Measurements from ENCODE around the gene ABHD12. TPM values are rescaled to one million over a fixed set of nuclear protein-coding genes. Genes with fewer than 3 reads are reported as not detected.

The ABHD12 gene
- total RNA-seq, 1 donor, result 38.4 TPM

DNA sequence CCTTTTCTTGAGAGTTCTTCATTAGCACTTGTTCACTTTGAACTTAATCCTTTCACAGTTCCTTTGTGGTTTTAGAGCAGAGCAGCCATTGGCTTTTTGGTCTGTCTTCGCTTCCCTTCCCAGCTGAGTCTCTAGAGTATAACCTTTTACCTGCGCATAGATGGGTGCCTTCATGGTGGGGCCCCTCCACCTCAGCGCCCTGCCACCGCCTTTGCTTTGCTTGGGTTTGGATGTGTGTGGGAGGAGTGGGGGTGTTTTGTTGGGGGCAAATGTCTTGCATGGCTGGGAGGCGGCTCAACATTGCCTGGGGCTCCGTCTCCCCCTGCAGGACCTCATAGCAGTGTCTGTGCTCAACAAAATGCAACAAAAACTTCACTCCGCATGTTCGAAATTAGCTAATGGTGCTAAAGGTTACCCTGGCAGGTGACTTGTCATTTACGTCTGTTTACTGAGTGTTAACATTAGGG lies 130.8 kb downstream of the ABHD12 start:
- no peak overlapping the region for H3K4me3 ChIP-seq (ENCODE audit: low read depth, low read length)
- no peak for DNase-seq (ENCODE audit: low read depth)
- TF ChIP-seq, protein P1, sequence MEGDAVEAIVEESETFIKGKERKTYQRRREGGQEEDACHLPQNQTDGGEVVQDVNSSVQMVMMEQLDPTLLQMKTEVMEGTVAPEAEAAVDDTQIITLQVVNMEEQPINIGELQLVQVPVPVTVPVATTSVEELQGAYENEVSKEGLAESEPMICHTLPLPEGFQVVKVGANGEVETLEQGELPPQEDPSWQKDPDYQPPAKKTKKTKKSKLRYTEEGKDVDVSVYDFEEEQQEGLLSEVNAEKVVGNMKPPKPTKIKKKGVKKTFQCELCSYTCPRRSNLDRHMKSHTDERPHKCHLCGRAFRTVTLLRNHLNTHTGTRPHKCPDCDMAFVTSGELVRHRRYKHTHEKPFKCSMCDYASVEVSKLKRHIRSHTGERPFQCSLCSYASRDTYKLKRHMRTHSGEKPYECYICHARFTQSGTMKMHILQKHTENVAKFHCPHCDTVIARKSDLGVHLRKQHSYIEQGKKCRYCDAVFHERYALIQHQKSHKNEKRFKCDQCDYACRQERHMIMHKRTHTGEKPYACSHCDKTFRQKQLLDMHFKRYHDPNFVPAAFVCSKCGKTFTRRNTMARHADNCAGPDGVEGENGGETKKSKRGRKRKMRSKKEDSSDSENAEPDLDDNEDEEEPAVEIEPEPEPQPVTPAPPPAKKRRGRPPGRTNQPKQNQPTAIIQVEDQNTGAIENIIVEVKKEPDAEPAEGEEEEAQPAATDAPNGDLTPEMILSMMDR (IDR thresholded peaks at IDR 0.05; ENCODE audit: insufficient read depth, low read depth, low read length), result no peak

DNA sequence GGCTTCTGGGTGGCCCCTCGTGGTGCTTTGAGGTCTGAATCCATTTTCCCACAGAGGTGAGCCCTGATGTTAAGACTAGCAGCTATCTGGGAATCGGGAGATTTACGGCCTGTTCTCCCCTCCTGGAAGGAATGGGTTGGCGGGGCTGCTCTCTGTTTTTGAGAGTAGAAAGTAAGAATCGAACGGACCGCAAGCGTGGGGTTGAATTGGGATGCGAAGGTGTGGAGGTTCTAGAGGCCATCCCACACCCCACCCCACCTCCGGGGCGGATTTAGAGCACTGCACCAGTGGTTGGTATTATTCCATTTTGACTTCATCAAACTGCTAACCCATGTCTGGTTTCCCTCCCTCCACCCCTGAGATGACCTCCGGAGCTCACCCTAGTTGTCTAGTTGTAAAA lies 131.3 kb downstream of the ABHD12 start:
- TF ChIP-seq, protein P1 (IDR thresholded peaks at IDR 0.05; ENCODE audit: insufficient read depth, low read depth, low read length), result no peak
- no peak for DNase-seq (ENCODE audit: low read depth)
- no peak overlapping the region for H3K4me3 ChIP-seq (ENCODE audit: low read depth, low read length)

DNA sequence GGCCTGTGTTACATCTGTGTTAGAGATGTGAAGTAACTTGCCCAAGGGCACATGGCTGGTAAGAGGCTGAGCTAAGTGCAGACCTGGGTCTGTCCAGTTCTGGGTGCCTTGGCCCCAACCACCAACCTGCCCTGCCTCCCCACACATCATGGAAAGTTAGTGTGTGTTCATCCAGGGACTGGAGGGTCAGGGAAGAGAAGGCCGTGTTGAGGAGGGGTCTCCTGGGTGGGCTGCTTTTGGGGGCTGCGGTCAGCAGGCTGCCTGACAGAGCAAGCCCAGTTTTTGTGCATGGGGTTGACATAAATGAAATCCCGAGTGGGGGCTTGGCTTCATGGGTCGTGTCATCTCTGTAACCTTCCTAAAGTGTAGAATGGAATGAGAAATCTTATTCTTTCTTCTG lies 131.8 kb downstream of the ABHD12 start:
- no peak overlapping the region for H3K4me3 ChIP-seq (ENCODE audit: low read depth, low read length)

DNA sequence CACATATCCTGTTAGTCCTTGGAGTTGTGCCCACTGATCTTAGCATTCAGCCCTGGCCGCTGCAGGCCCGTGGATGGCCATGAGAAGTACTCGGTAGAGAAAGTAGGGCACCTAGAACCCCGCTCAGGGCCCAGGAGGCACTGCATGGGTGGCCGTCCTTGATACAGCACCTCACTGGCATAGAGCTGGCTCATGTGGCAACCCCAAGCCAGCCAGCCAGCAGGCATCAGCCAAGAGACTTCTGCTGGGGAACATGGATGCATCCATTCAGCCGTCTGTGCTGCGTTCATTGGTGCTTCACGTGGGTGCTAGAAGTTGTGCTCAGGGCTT lies 132.2 kb downstream of the ABHD12 start:
- DNase-seq (ENCODE audit: low read depth), result no peak
- TF ChIP-seq, protein P1 (IDR thresholded peaks at IDR 0.05; ENCODE audit: insufficient read depth, low read depth, low read length), result no peak
- H3K4me3 ChIP-seq (ENCODE audit: low read depth, low read length), result no peak overlapping the region

More for the DNA sequence above, 131.8 kb downstream of the ABHD12 start:
- TF ChIP-seq, protein P1 (IDR thresholded peaks at IDR 0.05; ENCODE audit: insufficient read depth, low read depth, low read length), result no peak
- DNase-seq (ENCODE audit: low read depth), result no peak

DNA sequence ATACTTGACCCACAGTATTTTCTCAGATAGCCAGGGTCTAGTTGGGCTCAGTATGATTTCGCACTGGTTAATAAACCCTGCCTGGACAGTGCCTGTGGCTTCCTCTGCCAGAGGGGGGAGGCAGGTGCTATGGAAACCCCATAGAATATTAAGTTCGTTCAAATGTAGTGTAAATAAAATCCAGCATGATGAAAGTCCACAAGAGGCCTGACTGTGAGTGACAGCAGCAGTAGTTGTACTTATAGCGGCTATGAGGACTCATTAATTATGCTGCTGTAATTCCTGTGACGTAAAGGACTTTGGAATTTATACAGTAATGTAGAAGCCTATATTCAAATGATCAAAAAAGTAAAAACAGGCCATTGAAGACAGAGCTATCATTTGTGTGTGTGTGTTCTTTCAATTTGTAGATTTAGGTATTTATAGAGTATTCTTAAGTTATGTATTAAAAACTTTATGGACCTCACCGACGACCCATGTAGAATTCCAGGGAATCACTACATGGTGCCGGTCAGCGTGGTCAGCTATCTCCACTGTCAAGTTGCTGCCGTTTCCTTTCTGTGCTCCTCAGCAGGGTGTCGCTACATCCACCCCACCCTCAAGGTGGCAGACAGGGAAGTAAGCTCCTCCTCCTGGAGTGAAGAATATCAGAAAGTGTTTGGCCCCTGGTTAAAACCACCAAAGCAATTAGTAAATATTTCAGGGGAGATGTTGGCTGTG lies 132.7 kb downstream of the ABHD12 start:
- no peak overlapping the region for H3K4me3 ChIP-seq (ENCODE audit: low read depth, low read length)
- TF ChIP-seq, protein P1 (IDR thresholded peaks at IDR 0.05; ENCODE audit: insufficient read depth, low read depth, low read length), result no peak
- no peak for DNase-seq (ENCODE audit: low read depth)

DNA sequence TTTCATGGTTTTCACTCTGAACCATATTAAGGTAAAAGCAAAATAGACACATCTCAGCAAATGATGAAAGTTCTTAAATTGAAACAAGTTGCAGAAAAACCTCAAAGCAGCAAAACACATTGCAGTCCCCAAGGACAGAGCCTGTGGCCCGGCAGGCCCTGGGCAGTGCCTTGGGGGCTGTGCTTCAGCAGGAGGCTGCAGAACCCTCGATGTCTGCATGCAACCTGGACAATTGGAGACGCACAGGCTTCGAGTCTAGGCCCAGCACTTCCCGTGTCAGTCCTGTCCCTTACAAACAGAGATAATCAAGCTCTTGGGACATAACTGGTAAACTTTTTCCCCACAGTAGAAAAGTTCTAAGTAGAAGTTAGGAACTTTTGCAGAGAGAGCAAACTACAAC lies 133.5 kb downstream of the ABHD12 start:
- no peak for DNase-seq (ENCODE audit: low read depth)
- no peak overlapping the region for H3K4me3 ChIP-seq (ENCODE audit: low read depth, low read length)
- TF ChIP-seq, protein P1 (IDR thresholded peaks at IDR 0.05; ENCODE audit: insufficient read depth, low read depth, low read length), result no peak

All from fibroblast of villous mesenchyme (primary cell).